Activated CD8-positive, alpha-beta memory T cell treated with anti-CD3 and anti-CD28 coated beads for 24 hours (primary cell): Measurements from ENCODE around the gene NFATC1.

Source experiments
- DNase-seq: peaks from one replicate; pipeline ENCODE4 v3.0.0-alpha.2; 2020

Gene NFATC1

DNA sequence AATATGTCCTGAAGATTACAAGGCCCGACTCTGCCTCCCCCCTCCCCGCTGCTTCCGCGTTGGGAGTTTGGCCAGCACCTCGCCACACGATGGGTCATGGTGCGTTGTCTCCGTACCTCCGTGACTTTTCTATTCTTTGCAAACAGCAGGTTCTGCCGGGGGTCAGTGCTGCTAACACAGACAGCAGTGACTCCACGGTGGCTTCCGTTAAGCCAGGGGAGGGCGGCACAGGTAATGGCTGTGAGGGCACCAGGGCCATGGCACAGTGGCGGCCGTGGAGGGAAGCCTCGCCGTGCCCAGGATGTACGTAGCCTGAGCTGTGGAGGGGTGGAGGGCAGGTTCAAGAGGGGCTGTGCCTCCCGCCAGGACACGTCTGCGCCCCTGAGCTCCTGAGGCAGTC, 115.5 kb downstream of the NFATC1 start:
- DNase-seq: peak; percentile 49

DNA sequence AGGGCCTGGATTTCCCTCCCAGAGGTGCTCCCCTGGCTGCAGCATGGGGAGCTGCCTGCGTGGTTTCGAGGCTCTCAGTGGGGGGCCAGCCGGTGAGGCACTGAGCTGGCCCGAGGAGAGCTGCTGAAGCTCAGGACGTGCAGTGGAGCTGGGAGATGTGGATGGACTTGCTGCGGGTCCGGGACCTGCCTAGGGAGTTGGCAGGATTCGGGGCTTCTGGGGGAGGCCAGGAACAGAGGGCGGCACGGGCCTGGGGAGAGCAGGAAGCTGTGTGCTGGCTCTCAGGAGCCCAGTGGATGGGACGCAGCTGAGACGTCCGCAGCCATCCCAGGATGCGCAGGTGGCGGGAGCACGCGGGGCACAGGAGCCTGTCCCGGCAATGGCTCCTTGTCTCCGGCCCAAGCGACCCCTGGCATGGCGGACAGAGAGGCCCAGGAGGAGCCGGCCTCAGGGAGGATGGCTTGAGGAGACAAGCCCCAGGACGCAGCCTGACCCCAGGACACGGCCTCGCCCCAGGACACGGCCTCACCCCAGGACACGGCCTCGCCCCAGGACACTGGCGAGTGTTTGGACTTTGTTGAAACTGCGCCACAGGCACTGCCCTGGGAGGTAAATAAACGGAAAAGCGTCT, 116.1 kb downstream of the NFATC1 start:
- no peak for DNase-seq

DNA sequence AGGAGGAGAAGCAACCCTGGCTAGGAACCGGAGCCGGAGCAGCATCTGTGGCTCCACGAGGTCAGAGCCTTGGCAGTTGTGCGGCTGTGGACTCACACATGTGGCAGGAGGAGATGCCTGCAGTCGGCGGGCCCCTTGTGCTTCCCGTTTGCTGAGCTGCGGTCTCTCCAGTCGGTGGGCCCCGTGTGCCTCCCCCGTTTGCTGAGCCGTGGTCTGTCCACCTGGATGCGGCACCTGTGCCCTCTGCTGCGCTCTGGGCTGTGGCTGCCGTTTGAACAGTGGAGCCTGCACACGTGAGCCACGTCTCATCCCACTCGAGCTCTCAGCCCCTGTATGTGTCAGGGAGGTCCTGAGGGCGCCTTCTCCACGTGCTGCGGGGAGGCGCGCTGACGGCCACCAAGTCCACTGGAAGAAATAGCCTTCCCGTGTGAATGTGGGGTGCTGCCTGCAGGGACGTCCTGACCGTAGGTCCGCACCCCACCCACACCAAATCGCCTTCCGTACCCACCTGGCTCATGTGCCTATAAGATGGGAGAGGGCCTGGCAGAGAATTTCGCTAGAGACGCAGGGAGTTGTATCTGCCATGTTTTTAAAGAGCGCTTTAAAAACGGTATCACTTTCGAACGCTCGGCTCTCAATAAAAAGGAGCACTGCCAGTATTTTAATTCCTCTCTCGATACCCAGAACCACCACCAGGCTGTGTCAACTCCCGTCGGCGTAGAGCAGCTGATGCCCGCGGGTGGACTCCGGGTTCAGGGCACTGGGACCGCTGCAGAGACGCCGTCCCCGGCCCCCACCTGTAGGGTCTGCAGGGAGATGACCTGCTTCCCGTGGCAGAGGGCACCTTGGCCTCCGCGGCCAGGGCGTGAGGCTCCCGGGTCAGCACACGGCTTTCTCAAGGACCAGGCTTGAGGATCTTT, 117.0 kb downstream of the NFATC1 start:
- peak; percentile 52 for DNase-seq

DNA sequence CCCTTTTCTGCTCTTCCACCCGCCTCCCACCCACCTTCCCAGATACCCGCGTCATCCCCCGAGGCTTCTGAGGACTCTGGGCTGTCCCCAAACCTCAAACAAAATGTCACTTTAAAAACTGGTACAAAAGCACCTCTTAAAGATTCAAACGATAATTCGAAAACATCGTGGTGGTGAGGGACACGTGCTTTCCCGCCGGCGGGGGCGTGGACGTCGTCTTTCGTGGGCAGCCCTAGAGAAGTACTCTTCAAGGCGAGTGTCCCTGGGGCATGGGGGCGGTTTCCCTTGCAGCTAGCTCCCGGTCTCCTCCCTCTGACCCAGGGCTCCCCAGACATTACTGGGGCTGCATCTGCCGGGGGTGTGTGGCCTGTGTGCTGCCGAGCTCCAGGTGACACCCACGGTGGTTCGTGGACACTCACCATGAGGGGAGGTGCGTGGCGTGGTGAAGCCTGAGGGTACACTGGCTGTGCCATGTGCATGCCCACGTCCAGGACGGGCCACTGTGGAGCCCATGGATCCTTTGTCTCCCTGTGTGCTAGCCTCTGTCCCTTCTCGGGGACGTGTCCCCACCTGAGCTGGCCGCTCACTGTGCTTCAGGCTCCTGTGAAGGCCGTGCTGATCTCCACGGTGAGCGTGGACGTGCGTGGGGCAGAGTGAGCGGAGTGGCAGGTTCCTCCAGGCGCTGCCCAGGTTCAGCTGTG, 117.8 kb downstream of the NFATC1 start:
- DNase-seq: peak; percentile 53

DNA sequence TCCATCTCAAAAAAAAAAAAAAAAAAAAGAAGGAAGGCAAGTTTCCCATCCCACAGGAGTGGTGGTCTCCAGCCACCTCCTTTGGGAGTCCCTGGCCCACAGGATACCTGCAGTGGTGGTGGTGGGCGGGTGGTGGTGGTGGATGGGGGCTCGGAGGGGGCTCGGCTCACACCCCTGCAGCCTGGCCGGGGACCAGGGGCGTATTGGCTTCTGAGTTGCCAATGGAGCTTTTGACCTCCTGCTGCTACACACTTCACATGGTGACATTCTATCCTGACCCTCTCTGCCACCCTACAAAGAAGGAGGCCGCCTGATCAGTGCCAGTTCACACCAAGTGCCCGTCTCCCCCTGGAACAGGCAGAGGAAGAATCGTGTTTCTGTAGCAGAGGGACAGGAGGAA, 119.6 kb downstream of the NFATC1 start:
- peak; percentile 53 for DNase-seq

DNA sequence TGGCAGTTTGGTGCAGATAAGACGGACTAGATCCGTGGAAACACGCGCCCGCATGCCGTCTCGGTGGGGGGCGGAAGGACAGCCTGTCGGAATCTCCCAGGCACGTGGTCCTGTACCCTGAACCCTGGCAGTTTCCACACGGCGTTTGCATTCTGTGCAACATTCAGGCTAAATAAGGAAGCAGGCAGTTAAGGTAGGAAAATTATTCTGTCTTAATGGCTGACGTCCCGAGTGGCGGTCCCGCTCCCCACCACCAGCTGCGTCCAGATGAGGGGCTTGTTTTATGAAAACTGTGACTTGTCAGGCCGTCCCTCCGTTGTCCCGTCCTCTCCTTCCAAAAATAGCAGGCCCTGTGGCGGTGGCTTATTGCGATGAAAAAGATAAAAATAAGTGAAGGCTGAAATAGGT, 120.2 kb downstream of the NFATC1 start:
- no peak for DNase-seq

DNA sequence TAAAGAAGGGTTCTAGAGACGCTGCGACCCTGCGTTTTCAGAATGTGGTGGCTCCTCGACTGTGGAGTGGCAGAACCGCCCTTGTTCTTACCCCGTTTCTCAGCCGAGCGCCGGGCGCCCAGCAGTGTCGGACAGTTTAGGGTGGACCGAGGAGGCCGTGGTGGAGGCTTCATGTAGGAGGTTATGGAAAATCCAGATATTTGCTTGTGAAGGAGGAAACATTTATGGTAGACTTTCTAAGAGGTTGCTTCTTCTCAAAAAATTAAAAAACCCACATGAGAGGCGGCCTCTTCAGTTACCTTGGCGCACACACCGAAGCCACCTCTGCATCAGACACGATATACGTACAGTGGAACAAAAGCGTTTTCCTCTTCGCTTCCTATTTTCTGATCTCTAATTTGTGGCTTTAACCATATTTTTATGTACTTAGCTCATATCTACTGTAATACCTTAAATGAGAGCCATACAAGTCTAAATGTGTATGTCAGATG, 120.8 kb downstream of the NFATC1 start:
- peak; percentile 66 for DNase-seq

DNA sequence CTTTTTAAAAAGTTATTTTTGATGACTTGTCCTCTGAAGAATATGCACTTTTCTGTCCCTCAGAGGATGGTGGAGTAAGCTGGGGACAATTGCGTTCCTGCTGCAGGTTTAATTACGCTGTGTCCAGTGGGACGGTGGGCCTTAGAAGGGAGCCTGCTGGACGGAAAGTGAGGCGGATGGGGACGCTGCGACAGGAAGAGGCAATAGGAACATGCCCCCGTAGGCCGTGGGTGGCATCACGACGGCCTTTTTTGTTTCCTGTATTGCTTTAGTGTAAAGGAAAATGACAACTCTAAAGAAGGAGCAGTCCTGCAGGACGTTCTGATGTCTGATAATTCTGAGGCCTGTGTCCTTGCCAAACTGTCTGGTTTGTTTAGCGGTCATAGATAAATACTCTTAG, 121.6 kb downstream of the NFATC1 start:
- peak; percentile 73 for DNase-seq

DNA sequence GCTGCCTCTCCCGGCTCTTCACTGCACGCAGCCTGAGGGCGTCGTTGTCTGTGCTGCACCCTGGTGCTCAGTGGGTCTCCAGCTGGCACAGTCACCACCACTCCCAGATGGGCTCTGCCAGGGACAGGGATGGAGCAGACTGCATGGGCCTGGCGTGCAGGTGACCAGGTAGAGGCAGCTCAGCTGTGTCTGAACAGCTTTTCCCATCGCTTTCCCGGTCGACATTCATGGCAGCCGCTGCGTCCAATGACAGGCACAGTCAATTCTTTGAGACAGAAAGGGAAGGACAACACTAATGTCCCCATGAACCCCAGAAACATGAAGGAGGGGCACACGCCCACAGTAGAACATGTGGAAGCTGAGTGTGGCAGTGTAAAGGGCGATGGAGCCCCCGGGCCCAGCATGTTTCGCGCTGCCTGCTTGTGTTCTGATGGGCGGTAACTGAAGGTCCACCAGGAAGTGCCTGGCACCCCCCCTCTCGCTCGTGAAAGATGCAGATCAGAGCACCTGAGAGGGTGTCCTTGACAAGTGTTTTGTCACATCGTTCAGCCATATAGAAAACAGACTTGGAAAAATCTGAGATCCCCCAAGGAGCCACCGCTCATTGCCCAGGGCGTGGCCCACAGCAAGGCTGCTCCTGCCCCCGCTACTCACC, 122.4 kb downstream of the NFATC1 start:
- DNase-seq: peak; percentile 54

DNA sequence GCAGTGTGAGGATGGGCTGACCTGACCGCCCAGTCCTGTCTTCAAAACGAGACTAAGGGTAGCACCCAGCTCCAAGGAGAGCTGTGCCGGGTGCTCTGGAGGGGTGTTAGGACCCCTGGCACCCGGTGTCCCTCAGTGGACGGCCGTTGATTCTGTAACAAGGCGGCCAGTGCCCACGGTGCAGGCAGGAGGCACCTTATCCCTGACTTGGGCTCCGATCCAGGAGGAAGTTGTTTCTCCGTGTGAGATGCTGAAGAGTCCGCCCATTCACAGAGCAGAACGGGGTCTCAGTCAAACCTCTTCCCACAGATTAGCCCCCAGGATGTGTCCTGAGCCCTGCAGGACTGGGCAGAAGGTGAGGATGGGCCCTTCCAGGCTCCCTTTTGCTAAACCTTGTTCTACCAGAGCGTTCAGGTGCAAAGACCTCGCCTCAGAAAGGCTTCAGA, 123.0 kb downstream of the NFATC1 start:
- DNase-seq: peak; percentile 53

DNA sequence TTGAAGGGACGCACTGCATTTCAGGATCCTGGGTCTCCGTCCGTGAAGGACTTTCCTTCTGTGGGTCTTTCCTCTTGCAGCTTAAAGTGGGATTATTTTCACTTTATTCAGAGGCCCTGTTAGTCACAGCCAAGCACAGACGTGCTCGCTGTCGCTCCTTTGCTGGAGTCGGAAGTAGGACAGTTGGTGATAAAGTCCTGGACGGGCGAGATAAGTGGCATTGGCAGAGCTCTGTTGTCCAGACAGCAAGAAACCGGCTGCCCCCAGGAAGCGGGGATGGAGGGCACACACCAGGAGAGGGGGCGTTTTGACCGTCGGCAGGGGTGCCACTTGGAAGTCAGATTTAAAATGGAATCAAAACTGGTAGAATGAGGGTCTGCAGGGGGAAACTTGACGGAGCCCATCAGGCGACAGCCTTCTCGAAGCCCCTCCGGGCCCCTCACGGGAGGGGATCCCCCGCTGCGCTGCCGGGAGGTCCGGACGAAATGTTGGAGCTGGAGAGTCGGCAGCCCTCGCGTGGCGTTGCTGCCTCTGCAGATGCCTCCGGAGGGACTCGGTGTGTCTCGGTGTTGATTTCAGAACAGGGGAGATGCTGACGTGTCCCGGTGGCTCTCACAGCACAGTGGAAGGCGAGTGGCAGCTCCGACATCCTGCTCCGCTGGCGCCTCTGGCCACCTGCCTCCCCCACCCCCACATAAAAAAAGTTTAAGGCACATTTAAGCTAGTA, 124.2 kb downstream of the NFATC1 start:
- peak; percentile 66 for DNase-seq

DNA sequence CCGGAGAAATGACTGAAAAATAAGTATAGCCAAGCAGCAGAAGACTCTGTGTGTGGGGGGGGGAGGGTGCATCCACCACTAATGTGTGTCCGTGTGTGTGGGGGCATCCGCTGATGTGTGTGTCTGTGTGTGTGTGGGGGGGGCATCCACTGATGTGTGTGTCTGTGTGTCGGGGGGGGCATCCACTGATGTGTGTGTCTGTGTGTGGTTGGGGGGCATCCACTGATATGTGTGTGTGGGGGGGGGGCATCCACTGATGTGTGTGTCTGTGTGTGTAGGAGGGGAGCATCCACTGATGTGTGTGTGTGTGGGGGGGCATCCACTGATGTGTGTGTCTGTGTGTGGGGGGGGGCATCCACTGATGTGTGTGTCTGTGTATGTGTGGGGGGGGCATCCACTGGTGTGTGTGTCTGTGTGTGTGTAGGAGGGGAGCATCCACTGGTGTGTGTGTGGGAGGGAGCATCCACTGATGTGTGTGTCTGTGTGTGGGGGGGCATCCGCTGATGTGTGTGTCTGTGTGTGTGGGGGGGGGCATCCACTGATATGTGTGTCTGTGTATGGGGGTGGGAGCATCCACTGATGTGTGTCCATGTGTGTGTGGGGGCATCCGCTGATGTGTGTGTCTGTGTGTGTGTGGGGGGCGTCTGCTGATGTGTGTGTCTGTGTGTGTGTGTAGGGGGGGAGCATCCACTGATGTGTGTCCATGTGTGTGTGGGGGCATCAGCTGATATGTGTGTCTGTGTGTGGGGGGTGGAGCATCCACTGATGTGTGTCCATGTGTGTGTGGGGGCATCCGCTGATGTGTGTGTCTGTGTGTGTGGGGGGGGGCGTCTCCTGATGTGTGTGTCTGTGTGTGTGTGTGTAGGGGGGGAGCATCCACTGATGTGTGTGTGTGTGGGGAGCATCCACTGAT, 125.0 kb downstream of the NFATC1 start:
- DNase-seq: peak; percentile 50

DNA sequence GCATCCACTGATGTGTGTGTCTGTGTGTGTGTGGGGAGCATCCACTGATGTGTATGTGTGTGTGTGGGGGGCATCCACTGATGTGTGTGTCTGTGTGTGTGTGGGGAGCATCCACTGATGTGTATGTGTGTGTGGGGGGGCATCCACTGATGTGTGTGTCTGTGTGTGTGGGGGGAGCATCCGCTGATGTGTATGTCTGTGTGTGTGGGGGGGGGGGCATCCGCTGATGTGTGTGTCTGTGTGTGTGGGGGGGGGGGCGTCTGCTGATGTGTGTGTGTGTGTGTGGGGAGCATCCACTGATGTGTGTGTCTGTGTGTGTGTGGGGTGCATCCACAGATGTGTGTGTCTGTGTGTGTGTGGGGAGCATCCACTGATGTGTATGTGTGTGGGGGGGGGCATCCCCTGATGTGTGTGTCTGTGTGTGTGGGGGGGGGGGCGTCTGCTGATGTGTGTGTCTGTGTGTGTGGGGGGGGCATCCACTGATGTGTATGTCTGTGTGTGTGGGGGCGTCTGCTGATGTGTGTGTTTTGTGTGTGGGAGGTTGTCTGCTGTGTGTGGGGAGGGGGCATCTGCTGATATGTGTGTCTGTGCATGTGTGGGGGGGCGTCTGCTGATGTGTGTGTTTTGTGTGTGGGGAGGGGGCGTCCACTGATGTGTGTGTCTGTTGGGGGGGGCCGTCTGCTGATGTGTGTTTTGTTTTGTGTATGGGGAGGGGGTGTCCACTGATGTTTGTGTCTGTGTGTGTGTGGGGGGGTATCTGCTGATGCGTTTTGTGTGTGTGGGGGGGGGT, 125.9 kb downstream of the NFATC1 start:
- peak; percentile 53 for DNase-seq

DNA sequence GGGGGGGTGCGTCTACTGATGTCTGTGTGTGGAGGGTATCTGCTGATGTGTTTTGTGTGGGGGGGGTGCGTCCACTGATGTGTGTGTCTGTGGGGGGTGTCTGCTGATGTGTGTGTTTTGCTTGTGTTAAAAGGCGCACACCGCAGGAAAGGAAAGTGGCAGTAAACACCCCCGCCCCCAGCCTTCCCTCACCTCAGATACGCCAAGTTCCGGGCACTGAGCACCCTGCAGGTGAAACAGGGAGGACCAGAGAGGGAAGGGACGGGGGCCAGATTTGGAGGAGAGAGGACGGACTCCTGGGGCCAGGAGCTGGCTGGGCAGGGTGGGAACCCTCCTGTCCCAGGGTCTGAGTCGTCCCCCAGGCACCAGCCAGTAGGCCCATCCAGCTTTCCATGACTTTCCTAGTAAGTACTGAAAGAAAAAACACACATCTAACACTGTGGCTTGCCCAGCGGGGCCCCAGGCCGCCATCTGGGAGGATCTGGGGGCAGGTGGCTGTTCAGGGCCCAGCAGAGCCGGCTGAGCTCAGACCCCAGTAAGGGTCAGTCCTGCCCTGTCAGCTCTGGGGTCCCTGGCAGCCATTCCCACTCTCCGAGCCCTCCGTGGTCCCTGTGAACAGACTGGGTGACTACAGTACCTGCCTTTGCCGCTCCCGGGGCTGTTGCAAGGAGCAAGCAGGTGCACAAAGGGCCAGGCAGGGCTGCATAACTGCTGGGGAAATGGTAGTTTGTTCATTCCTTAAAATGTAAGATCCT, 126.9 kb downstream of the NFATC1 start:
- DNase-seq: peak; percentile 79

DNA sequence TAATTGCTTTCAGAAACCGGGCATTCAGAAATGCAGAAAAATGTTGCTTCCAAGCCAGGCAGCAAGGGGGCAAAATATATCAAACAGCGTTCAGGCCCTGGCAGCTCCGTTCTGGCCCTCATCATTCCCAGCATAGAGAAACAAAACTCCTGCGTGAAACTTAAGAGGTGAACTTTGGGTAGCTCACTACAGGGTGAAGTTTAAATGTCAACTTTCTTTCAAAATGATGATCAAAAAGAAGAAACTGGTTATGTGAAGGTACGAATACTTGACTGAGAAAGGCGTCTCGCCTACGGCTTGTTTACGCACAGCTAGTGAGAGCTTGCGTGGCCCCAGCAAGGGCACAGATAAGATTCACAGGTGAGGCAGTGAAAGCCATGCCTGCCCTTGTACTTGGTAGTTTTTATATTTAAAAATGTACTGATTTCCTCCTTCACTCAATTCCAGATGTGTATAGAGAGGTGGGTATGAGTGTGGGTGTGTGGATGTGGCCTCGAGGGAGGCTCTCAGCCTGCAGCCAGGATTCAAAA, 127.5 kb downstream of the NFATC1 start:
- peak; percentile 80 for DNase-seq

DNA sequence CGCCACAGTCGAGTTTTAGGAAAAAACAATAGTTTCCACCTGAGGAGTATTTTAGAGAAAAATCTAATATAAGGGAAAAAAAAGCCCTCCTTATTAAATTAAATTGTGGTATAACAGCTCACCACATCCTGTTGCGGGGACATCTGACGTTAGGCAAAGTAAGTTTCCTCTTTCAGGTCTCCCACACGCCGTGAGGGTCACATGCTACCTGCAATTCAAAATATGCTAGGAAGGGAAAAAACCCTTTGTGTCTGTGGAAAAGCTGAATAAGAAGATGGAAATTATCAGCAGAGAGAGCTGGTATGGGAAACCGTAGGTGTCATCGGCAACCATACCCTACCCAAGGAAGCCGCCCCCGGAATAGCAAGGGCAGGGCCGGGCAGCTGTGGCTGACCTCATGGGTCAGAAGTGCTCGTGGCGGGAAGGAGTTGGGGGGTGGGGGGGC, 128.0 kb downstream of the NFATC1 start:
- DNase-seq: no peak

DNA sequence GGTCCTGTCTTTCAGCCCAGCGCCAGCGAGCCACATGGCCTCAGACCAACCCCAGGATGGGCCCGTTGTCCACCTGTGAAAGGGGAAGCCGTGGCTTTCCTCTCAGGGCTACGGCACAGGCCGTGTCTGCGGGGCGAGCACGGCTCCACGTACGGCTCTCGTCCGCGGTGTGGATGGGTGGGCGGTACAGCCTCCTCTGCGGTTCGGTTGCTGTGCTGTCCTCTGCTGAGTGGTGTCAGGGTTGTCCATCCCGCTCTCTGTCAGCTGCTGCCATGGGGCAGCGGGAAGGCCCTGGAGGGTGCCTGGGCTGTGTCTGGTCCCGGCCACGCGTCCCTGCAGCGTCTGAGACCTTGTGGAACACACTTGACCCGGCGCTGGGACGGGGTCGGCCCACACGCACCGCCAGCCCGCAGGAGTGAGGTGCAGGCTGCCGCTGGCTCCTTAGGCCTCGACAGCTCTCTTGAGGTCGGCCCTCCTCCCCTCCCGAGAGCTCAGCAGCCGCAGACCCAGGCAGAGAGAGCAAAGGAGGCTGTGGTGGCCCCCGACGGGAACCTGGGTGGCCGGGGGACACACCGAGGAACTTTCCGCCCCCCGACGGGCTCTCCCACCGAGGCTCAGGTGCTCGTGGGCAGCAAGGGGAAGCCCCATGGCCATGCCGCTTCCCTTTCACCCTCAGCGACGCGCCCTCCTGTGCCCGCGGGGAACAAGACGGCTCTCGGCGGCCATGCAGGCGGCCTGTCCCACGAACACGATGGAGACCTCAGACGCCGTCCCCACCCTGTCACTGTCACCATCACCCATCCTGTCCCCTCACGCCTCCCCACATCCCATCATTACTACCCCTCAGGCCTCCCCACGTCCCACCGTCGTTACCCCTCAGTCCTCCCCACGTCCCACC, 128.7 kb downstream of the NFATC1 start:
- DNase-seq: peak; percentile 89
